HL-60/S4 treated with retinoic acid at 250 ng/mL for 4 days and 3 days (cell line): ENCODE data around the gene ANKRD2.
"Not testable (repeated sequence)": the region's sequence is repeated elsewhere in the genome, so short reads cannot be mapped to it uniquely, and the experiment has no call there.

Source experiments
- in situ Hi-C: fragments of 300-500 bp; cut with MboI; formaldehyde crosslinking; loops from 2 replicates; pipeline ENCODE4 v1.7.0; 2022; ENCODE audit warnings: low sequenced_read_pairs

Gene ANKRD2

DNA sequence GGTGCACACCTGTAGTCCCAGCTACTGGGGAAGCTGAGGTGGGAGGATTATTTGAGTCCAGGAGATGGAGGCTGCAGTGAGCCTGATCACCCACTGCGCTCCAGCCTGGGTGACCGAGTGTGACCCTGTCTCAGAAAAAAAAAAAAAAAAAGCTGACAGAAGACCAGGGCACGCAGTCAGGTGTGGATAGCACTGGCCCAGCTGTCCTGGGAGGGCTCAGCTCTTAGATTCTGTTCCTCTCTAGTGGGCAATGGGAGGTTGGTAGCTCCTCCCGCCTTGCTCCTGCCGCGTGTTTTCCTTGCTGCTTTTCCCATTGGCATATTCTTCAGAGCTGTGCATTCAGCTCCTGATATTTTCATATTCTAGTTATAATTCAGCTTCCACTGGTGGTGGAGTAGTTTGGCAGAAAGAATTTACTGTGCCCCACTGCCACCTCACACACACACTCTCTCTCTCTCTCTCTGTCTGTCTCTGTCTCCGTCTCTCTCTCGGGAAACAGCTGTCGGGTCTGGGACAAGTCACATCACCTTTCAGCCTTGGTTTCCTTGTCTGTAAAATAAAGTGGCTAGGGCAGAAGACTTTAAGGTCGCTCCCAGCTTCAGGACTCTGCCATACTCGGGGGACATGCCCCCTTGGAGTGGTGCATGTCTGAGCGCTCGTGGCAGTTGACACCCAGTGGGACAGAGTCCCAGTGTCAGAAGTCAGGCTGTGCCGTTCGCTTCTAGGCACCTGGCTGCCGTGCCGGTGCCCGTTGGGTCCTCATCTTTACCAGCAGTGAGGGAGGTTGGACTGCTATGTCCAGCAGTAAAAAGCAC lies 25.9 kb upstream of the ANKRD2 start:
- in situ Hi-C loops, result no loop called here

- in situ Hi-C loops, result no loop called here
These were observed 25.3 kb upstream of the ANKRD2 start for GRCh38 chr10:97547271-97547600.

DNA sequence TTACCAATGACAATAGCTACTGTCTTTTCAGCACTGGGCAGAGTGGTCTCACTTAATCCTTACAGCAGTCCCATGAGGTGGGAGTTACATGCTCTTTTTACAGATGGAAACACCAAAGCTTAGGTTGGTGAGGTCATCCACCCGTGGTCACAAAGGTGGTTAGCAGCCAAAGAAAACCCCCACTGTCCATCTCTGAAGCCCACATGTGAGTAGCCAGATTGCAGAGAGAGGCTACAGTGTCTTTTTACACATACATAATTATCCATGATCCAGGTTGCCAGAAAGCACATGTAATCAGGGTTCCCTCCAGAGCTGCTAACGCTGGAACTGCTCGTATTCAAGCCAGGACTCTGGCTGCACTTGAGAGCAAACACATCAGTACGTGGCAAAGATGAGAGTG lies 24.6 kb upstream of the ANKRD2 start:
- in situ Hi-C loops, result no loop called here

DNA sequence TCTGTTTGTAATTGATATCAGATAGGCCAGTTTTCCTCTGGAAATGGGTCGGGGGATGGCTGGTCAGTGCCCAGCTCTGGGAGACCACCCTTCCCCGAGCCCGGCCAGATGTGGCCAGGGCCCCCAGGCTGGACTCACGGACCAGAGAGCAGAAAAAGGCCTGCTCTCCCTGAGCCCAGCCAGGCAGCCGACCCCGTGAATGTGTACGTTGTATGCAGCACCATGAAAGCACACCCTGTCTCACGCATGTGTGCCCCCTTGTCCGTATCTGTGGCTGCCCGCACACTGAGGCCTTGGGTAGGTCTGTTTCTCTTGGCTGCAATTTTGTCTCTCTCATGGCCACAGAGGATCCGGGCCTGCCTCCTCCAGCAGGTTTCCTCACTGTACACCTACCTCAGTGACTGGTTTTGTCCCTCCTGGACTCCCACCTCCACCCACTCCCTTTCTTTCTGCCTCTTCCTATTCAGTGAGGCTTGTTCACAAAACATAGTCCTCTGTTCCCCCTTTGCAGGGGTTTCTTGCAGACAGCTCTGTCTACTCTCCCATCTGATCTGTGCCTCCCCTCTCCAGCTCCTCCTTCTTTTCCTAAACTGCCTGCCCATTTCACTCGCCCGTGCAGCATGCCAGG lies 23.6 kb upstream of the ANKRD2 start:
- in situ Hi-C loops, result no loop called here

DNA sequence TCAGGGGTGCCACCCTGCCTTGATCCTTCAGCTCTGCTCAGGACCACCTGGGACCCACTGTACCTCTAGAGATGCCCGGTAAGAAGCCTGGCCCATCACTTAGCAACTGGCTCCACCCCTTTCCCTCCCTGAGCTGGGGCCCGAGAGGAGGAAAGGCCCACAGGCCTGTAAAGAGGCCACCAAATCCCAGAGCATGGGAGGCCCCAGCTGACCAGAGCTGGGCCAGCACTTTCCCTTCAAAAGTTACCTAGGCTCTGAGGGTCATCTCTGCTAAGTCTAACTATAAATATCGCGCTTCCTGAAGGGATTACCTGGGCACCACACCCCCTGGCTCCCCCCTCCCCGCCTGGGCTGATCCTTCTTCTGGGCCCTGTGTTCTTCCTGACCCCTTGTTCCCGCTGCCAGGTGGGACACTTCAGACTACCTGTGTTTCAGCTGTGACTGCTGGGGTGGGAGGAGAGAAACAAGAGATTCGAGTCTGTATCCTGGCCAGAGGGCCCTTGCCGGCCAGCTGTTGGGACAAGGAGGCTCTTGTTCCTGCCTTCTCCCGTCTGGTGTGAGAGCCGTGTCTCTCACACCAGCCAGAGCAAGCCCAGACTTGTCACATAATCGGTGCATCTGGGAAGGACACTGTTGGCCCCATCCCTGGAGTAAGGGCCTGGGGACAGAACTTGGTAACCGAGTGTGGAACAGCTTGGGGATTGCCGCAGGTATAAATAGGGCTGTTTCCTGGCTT lies 22.8 kb upstream of the ANKRD2 start:
- in situ Hi-C loops, result no loop called here

- in situ Hi-C loops, result no loop called here
These were observed 22.0 kb upstream of the ANKRD2 start for GRCh38 chr10:97550336-97551149.

- in situ Hi-C loops, result no loop called here
These were observed 21.3 kb upstream of the ANKRD2 start for GRCh38 chr10:97551271-97551670.

DNA sequence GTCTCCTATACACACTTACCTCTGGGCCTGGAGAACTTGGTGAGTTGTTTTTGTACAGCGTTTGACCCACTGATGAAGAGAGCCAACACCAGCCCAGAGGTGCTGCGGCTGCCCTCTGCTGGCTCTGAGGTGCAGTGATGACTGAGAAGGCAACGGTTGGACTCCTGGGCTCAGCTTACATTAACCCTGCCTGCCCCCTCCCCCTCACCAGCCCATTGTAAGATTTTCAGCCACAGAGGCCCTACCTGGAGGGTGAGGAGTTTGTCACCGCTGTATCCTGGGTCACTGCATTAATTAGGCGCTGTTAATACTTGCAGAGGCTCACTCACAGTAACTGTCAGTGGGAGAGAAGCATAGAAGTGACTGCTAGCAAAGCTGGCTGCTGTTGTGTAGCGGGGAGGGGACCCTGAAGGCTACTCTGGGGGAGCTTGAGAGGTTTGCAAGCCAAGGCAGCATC lies 19.0 kb upstream of the ANKRD2 start:
- in situ Hi-C loops, result no loop called here

GRCh38 chr10:97554336-97554735 lies 18.2 kb upstream of the ANKRD2 start:
- in situ Hi-C loops, result not testable (repeated sequence)

DNA sequence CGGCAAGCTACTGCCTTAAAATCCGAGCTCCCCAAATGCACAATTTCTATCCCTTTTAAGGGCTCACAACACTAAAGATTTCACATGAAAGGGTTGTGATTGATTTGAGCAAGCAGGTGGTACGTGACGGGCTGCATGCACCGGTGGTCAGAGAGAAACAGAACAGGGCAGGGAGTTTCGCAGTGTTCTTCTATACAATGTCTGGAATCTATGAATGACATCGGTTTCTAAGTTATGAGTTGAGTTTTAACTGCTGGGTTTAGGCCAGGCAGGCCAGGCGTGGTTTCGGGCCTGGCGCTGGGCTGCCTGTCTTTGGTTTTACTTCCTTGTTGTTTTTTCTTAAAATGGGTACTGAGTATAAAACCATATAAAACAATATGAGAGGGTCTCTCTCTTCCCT lies 17.0 kb upstream of the ANKRD2 start:
- in situ Hi-C loops, result not testable (repeated sequence)

GRCh38 chr10:97560731-97561381 lies 11.7 kb upstream of the ANKRD2 start:
- in situ Hi-C loops, result not testable (repeated sequence)

GRCh38 chr10:97561386-97562077 lies 11.0 kb upstream of the ANKRD2 start:
- in situ Hi-C loops, result not testable (repeated sequence)

DNA sequence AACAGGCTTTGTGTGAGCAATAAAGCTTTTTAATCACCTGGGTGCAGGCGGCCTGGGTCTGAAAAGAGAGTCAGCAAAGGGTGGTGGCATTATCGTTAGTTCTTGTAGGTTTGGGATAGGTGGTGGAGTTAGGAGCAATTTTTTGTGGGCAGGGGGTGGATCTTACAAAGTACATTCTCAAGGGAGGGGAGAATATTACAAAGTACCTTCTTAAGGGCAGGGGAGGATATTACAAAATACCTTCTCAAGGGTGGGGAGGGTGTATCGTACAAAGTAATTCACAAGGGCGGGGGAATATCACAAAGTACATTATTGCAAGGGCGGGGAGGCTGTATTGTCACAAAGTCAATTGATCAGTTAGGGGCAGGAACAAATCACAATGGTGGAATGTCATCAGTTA lies 10.2 kb upstream of the ANKRD2 start:
- in situ Hi-C loops, result not testable (repeated sequence)

DNA sequence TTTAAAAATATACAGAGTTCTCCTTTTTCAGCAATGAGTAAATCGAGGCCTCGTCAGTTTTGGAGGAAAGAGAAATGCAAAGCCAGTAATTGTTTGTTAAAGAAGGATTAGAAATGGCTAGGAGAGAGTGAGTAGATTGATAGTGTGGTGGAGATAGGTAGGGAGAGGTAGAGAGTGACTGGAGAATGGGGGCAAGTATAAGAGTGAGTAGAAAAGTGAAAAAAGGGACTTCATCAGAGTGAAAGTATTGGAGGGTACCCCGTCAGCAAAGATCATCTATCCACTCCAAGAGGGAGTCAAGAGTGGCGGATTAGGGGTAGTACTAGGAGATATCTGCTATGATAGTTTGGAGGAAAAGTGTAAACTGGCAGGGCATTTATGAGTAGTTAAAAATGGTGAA lies 9.2 kb upstream of the ANKRD2 start:
- in situ Hi-C loops, result no loop called here

DNA sequence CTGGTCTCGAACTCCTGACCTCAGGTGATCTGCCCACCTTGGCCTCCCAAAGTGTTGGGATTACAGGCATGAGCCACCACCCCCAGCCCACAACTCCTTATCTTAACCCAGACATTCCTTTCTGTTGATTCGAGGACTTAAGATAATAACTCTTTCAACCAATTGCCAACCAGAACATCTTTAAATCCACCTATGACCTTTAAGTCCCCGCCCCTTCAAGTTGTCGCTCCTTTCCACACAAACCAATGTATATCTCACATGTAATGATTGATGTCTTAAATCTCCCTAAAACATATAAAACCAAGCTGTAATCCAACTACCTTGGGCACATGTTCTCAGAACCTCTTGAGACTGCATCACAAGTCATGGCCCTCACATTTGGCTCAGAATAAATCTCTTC lies 7.8 kb upstream of the ANKRD2 start:
- in situ Hi-C loops, result no loop called here

- in situ Hi-C loops, result no loop called here
These were observed 6.1 kb upstream of the ANKRD2 start for GRCh38 chr10:97566336-97566996.

- in situ Hi-C loops, result no loop called here
These were observed 4.7 kb upstream of the ANKRD2 start for GRCh38 chr10:97567891-97568290.

DNA sequence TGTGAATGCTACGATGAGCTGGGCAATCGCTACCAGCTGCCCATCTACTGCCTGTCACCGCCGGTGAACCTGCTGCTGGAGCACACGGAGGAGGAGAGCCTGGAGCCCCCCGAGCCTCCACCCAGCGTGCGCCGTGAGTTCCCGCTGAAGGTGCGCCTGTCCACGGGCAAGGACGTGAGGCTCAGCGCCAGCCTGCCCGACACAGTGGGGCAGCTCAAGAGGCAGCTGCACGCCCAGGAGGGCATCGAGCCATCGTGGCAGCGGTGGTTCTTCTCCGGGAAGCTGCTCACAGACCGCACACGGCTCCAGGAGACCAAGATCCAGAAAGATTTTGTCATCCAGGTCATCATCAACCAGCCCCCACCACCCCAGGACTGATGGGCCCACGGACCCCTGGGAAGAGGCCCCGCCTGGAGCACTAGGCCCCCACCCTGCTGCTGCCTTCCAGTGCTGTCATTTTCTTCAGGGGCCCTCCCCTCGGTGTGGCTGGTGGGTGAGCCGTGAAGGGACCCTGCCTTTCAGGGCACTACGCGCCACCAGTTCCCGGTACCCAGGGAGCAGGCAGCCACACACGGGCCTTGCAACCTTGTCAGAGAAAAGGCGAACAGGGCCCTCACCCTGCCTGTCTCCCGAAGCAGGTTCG lies 2.3 kb upstream of the ANKRD2 start:
- in situ Hi-C loops, result no loop called here
